Measurements from ENCODE around the gene RNF224.
A peak's percentile ranks its signal among the peaks of the same experiment; 100 is the strongest.

RNF224 gene

GRCh38 chr9:137265496-137266161 is 38.3 kb downstream of the RNF224 start:
- no peaks in the 10 kb centered on the region for H3K9me3 Mint-ChIP-seq
- no peak overlapping the region for H3K4me3 Mint-ChIP-seq
- ATAC-seq (replicated peaks), result no peak
- H3K36me3 Mint-ChIP-seq, result peaks cover 43 to 53% of the 10 kb centered on the region in 2 donors
- DNase-seq, result no peak
- peak overlapping the region; percentile 59 for H3K27ac Mint-ChIP-seq
- peaks cover 21 to 38% of the 10 kb centered on the region in 2 donors for H3K4me1 Mint-ChIP-seq
- H3K27me3 Mint-ChIP-seq, result no peaks in the 10 kb centered on the region

GRCh38 chr9:137266162-137266527 is 38.8 kb downstream of the RNF224 start:
- no peak overlapping the region for H3K27ac Mint-ChIP-seq
- no peak overlapping the region for H3K4me3 Mint-ChIP-seq
- H3K9me3 Mint-ChIP-seq, result no peaks in the 10 kb centered on the region
- peaks cover 21 to 41% of the 10 kb centered on the region in 2 donors for H3K4me1 Mint-ChIP-seq
- H3K27me3 Mint-ChIP-seq, result no peaks in the 10 kb centered on the region
- ATAC-seq (replicated peaks) (no peak), DNase-seq (no peak)
- H3K36me3 Mint-ChIP-seq, result peaks cover 46 to 57% of the 10 kb centered on the region in 2 donors

- Mint-ChIP-seq H3K36me3 (peaks cover 45 to 55% of the 10 kb centered on the region in 2 donors), H3K4me3 (no peak overlapping the region), H3K27ac (no peak overlapping the region), H3K27me3 (no peaks in the 10 kb centered on the region), H3K9me3 (no peaks in the 10 kb centered on the region), H3K4me1 (peaks cover 22 to 41% of the 10 kb centered on the region in 2 donors)
- no peak for DNase-seq
- ATAC-seq (replicated peaks), result no peak
Observed at GRCh38 chr9:137266585-137267453, 39.5 kb downstream of the RNF224 start.

- Mint-ChIP-seq H3K36me3 (peaks cover 44 to 55% of the 10 kb centered on the region in 2 donors), H3K4me3 (peak overlapping the region; percentile 19 to 49), H3K27me3 (no peaks in the 10 kb centered on the region), H3K27ac (peak overlapping the region; percentile 71), H3K9me3 (no peaks in the 10 kb centered on the region), H3K4me1 (peaks cover 21 to 38% of the 10 kb centered on the region in 2 donors)
- peak; percentile 70 for DNase-seq
- ATAC-seq (replicated peaks), result peak; percentile 92 to 95
Observed at GRCh38 chr9:137267933-137268355, 40.6 kb downstream of the RNF224 start.

- no peaks in the 10 kb centered on the region for H3K27me3 Mint-ChIP-seq
- H3K27ac Mint-ChIP-seq, result peak overlapping the region; percentile 70
Observed at GRCh38 chr9:137268538-137269201, 41.4 kb downstream of the RNF224 start.

GRCh38 chr9:137269231-137269772 is 42.0 kb downstream of the RNF224 start:
- ATAC-seq (replicated peaks) (no peak), DNase-seq (no peak)
- Mint-ChIP-seq H3K4me3 (no peak overlapping the region), H3K27ac (peak overlapping the region; percentile 26), H3K4me1 (peaks cover 22 to 36% of the 10 kb centered on the region in 2 donors), H3K27me3 (no peaks in the 10 kb centered on the region), H3K36me3 (peaks cover 40 to 60% of the 10 kb centered on the region in 2 donors), H3K9me3 (no peaks in the 10 kb centered on the region)

More at GRCh38 chr9:137268538-137269201, 41.4 kb downstream of the RNF224 start:
- Mint-ChIP-seq H3K4me3 (peak overlapping the region; percentile 1 to 15), H3K4me1 (peaks cover 21 to 34% of the 10 kb centered on the region in 2 donors), H3K36me3 (peaks cover 44 to 60% of the 10 kb centered on the region in 2 donors), H3K9me3 (no peaks in the 10 kb centered on the region)
- DNase-seq (no peak), ATAC-seq (replicated peaks) (no peak)

GRCh38 chr9:137270929-137271695 is 43.8 kb downstream of the RNF224 start:
- DNase-seq (no peak), ATAC-seq (replicated peaks) (no peak)
- H3K9me3 Mint-ChIP-seq, result no peaks in the 10 kb centered on the region
- H3K4me1 Mint-ChIP-seq, result peaks cover 37 to 54% of the 10 kb centered on the region in 2 donors
- H3K27ac Mint-ChIP-seq, result peak overlapping the region; percentile 31
- no peaks in the 10 kb centered on the region for H3K27me3 Mint-ChIP-seq
- H3K4me3 Mint-ChIP-seq, result no peak overlapping the region
- H3K36me3 Mint-ChIP-seq, result peaks cover 44 to 61% of the 10 kb centered on the region in 2 donors

- H3K4me3 Mint-ChIP-seq, result no peak overlapping the region
- H3K27ac Mint-ChIP-seq, result no peak overlapping the region
- no peak for ATAC-seq (replicated peaks)
- H3K9me3 Mint-ChIP-seq, result no peaks in the 10 kb centered on the region
- no peak for DNase-seq
- peaks cover 44 to 58% of the 10 kb centered on the region in 2 donors for H3K36me3 Mint-ChIP-seq
- peaks cover 40 to 60% of the 10 kb centered on the region in 2 donors for H3K4me1 Mint-ChIP-seq
- H3K27me3 Mint-ChIP-seq, result no peaks in the 10 kb centered on the region
Observed at GRCh38 chr9:137271696-137272076, 44.4 kb downstream of the RNF224 start.

- Mint-ChIP-seq H3K27me3 (no peaks in the 10 kb centered on the region), H3K4me1 (peaks cover 44 to 62% of the 10 kb centered on the region in 2 donors), H3K9me3 (no peaks in the 10 kb centered on the region), H3K36me3 (peaks cover 40 to 53% of the 10 kb centered on the region in 2 donors), H3K27ac (no peak overlapping the region), H3K4me3 (no peak overlapping the region)
- ATAC-seq (replicated peaks) (no peak), DNase-seq (no peak)
Observed at GRCh38 chr9:137272241-137273094, 45.2 kb downstream of the RNF224 start.

GRCh38 chr9:137273095-137273490 is 45.8 kb downstream of the RNF224 start:
- ATAC-seq (replicated peaks) (no peak), DNase-seq (no peak)
- Mint-ChIP-seq H3K4me1 (peaks cover 38 to 56% of the 10 kb centered on the region in 2 donors), H3K27me3 (no peaks in the 10 kb centered on the region), H3K36me3 (peaks cover 34 to 46% of the 10 kb centered on the region in 2 donors), H3K9me3 (no peaks in the 10 kb centered on the region), H3K27ac (no peak overlapping the region), H3K4me3 (no peak overlapping the region)

- peaks cover 27 to 40% of the 10 kb centered on the region in 2 donors for H3K36me3 Mint-ChIP-seq
- DNase-seq (no peak), ATAC-seq (replicated peaks) (no peak)
- H3K27me3 Mint-ChIP-seq, result no peaks in the 10 kb centered on the region
- peaks cover 33 to 49% of the 10 kb centered on the region in 2 donors for H3K4me1 Mint-ChIP-seq
- no peak overlapping the region for H3K4me3 Mint-ChIP-seq
- H3K27ac Mint-ChIP-seq, result no peak overlapping the region
- H3K9me3 Mint-ChIP-seq, result no peaks in the 10 kb centered on the region
Observed at GRCh38 chr9:137273611-137274320, 46.5 kb downstream of the RNF224 start.

- ATAC-seq (replicated peaks) (no peak), DNase-seq (no peak)
- Mint-ChIP-seq H3K27me3 (no peaks in the 10 kb centered on the region), H3K4me1 (peaks cover 26 to 41% of the 10 kb centered on the region in 2 donors), H3K36me3 (peaks cover 20 to 27% of the 10 kb centered on the region in 2 donors), H3K4me3 (peak overlapping the region; percentile 51 to 57), H3K9me3 (no peaks in the 10 kb centered on the region), H3K27ac (peak overlapping the region; percentile 80)
Observed at GRCh38 chr9:137275203-137275587, 47.9 kb downstream of the RNF224 start.
